Stimulated activated CD8-positive, alpha-beta memory T cell treated with anti-CD3 and anti-CD28 coated beads, Interleukin-15, amount 100 ng/mL, for 24 hours (primary cell): Measurements from ENCODE around the gene DHX9.

ENCODE experiments used
- DNase-seq: peaks from one replicate; pipeline ENCODE4 v3.0.0-alpha.2; 2020; ENCODE audit warnings: low read depth

Gene DHX9

GRCh38 chr1:182839209-182840066, at the start of gene DHX9:
Gene DHX9, plus strand, starts transcription at chr1:182839347. Its CDS starts 3,220 bp downstream, at chr1:182842567.
- DNase-seq = peak; percentile 99

GRCh38 chr1:182791281-182792179, 47.6 kb upstream of the DHX9 start:
- DNase-seq = no peak

GRCh38 chr1:182794091-182794490, 45.1 kb upstream of the DHX9 start:
- no peak for DNase-seq

GRCh38 chr1:182794676-182795201, 44.4 kb upstream of the DHX9 start:
- DNase-seq = no peak

- no peak for DNase-seq
Measured at GRCh38 chr1:182795563-182796228, 43.5 kb upstream of the DHX9 start.

- DNase-seq = no peak
Measured at GRCh38 chr1:182802006-182802803, 36.9 kb upstream of the DHX9 start.

- no peak for DNase-seq
Measured at GRCh38 chr1:182803846-182804245, 35.3 kb upstream of the DHX9 start.

- DNase-seq = no peak
Measured at GRCh38 chr1:182806015-182806678, 33.0 kb upstream of the DHX9 start.

GRCh38 chr1:182807907-182808306, 31.2 kb upstream of the DHX9 start:
- no peak for DNase-seq

GRCh38 chr1:182809414-182809957, 29.7 kb upstream of the DHX9 start:
- no peak for DNase-seq

- no peak for DNase-seq
Measured at GRCh38 chr1:182811975-182812722, 27.0 kb upstream of the DHX9 start.

- DNase-seq = no peak
Measured at GRCh38 chr1:182816863-182817262, 22.3 kb upstream of the DHX9 start.

GRCh38 chr1:182817802-182818201, 21.3 kb upstream of the DHX9 start:
- DNase-seq = no peak

GRCh38 chr1:182823220-182823619, 15.9 kb upstream of the DHX9 start:
- DNase-seq = no peak

GRCh38 chr1:182826892-182827291, 12.3 kb upstream of the DHX9 start:
- DNase-seq = no peak

GRCh38 chr1:182829285-182829932, 9.7 kb upstream of the DHX9 start:
- DNase-seq = no peak

- no peak for DNase-seq
Measured at GRCh38 chr1:182833271-182833670, 5.9 kb upstream of the DHX9 start.

GRCh38 chr1:182834326-182834725, 4.8 kb upstream of the DHX9 start:
- no peak for DNase-seq

- DNase-seq = no peak
Measured at GRCh38 chr1:182835806-182836205, 3.3 kb upstream of the DHX9 start.
